Neuronal stem cell (in vitro differentiated cells): ENCODE measurements around the gene AKR1C2.
"Not testable (repeated sequence)": the region's sequence is repeated elsewhere in the genome, so short reads cannot be mapped to it uniquely, and the experiment has no call there.

Source experiments
- DNase-seq: peaks from one replicate; pipeline ENCODE4 v3.0.0-alpha.2; 2013; ENCODE audit warnings: low spot score
- H2AFZ ChIP-seq: one replicate; pipeline ENCODE4 v1.6.1; 2013; ENCODE audit warnings: mild to moderate bottlenecking, low read length, inconsistent platforms
- H2AK5ac ChIP-seq: 2 replicates; pipeline ENCODE4 v1.6.1; 2013; ENCODE audit warnings: low read depth, mild to moderate bottlenecking, inconsistent platforms, low read length, moderate library complexity, mixed read lengths
- H2BK120ac ChIP-seq: 2 replicates; pipeline ENCODE4 v1.6.1; 2013; ENCODE audit warnings: low read depth, mild to moderate bottlenecking, inconsistent platforms, low read length, moderate library complexity, mixed read lengths
- H2BK12ac ChIP-seq: one replicate; pipeline ENCODE4 v1.6.1; 2013; ENCODE audit warnings: low read length, inconsistent platforms
- H2BK15ac ChIP-seq: 2 replicates; pipeline ENCODE4 v1.6.1; 2013; ENCODE audit warnings: mild to moderate bottlenecking, low read length, inconsistent platforms, mixed read lengths
- H2BK5ac ChIP-seq: one replicate; pipeline ENCODE4 v1.6.1; 2013; ENCODE audit warnings: inconsistent platforms, mild to moderate bottlenecking, low read length, moderate library complexity
- H3K14ac ChIP-seq: one replicate; pipeline ENCODE4 v1.6.1; 2013; ENCODE audit warnings: low read length, inconsistent platforms
- H3K18ac ChIP-seq: 2 replicates; pipeline ENCODE4 v1.6.1; 2013; ENCODE audit warnings: low read length, inconsistent platforms
- H3K23ac ChIP-seq: 2 replicates; pipeline ENCODE4 v1.6.1; 2013; ENCODE audit warnings: low read depth, mild to moderate bottlenecking, mixed read lengths, low read length, inconsistent platforms; ENCODE audit not compliant: poor library complexity
- H3K27ac ChIP-seq: replicated peaks from 3 replicates; pipeline ENCODE4 v1.5.1; 2013; ENCODE audit warnings: low read length, inconsistent platforms
- H3K27me3 ChIP-seq, 3 experiments: 2 replicates each; pipeline ENCODE4 v1.6.1; 2013; ENCODE audit warnings: low read length in 3 of 3, mild to moderate bottlenecking in 2 of 3, inconsistent platforms in 1 of 3, low read depth in 1 of 3, mixed read lengths in 1 of 3, moderate library complexity in 1 of 3; ENCODE audit not compliant: control insufficient read depth in 3 of 3, insufficient read depth in 3 of 3
- H3K36me3 ChIP-seq, 2 donors: replicated peaks in 1 of 2; 2 replicates each; pipeline ENCODE4 v1.6.1; 2013; ENCODE audit warnings: low read length in 2 of 2; ENCODE audit not compliant: control insufficient read depth in 2 of 2, insufficient read depth in 2 of 2
- H3K4ac ChIP-seq: 2 replicates; pipeline ENCODE4 v1.6.1; 2013; ENCODE audit warnings: inconsistent platforms, mild to moderate bottlenecking, low read length, moderate library complexity
- H3K4me1 ChIP-seq, 2 donors: 1 replicate in 1 of 2; 2 replicates in 1 of 2; pipeline ENCODE4 v1.6.1; 2013; ENCODE audit warnings: low read length in 2 of 2, low read depth in 1 of 2; ENCODE audit not compliant: control insufficient read depth in 2 of 2, insufficient read depth in 1 of 2
- H3K4me2 ChIP-seq: one replicate; pipeline ENCODE4 v1.6.1; 2013; ENCODE audit warnings: mild to moderate bottlenecking, low read length, inconsistent platforms; ENCODE audit not compliant: insufficient read depth, poor library complexity, severe bottlenecking
- H3K4me3 ChIP-seq, 2 donors: 2 replicates each; pipeline ENCODE4 v1.5.1; 2013; ENCODE audit warnings: low read length in 2 of 2, mild to moderate bottlenecking in 2 of 2, inconsistent platforms in 1 of 2, moderate library complexity in 1 of 2
- H3K79me1 ChIP-seq: one replicate; pipeline ENCODE4 v1.6.1; 2013; ENCODE audit warnings: low read depth, mild to moderate bottlenecking, inconsistent platforms, low read length, moderate library complexity
- H3K9ac ChIP-seq: one replicate; pipeline ENCODE4 v1.6.1; 2013; ENCODE audit warnings: mild to moderate bottlenecking, low read depth, low read length, inconsistent platforms; ENCODE audit not compliant: poor library complexity
- H3K9me3 ChIP-seq, 2 donors: replicated peaks in 1 of 2; 2 replicates each; pipeline versions ENCODE3 to v1.6.1; 2013; ENCODE audit warnings: low read length in 2 of 2, mild to moderate bottlenecking in 2 of 2, inconsistent platforms in 1 of 2, low read depth in 1 of 2, mixed read lengths in 1 of 2, moderate library complexity in 1 of 2; ENCODE audit not compliant: control insufficient read depth in 2 of 2, insufficient read depth in 1 of 2
- H4K8ac ChIP-seq: one replicate; pipeline ENCODE4 v1.6.1; 2013; ENCODE audit warnings: low read depth, mild to moderate bottlenecking, inconsistent platforms, low read length, moderate library complexity
- H4K91ac ChIP-seq: one replicate; pipeline ENCODE4 v1.6.1; 2013; ENCODE audit warnings: low read length, low read depth, mild to moderate bottlenecking, inconsistent platforms; ENCODE audit not compliant: poor library complexity
- WGBS, 2 donors: extraction: QIAGEN DNeasy Blood & Tissue Kit; methylation state at CpG; one replicate each; pipeline ENCODE4 v1.1.7; 2013; ENCODE audit warnings: missing lambda C conversion rate in 2 of 2, mixed read lengths in 1 of 2; ENCODE audit not compliant: insufficient read length in 2 of 2, insufficient replicate concordance in 1 of 2; ENCODE audit errors: extremely low coverage in 2 of 2; 5-methylcytosine and 5-hydroxymethylcytosine counted together

AKR1C2 gene

GRCh38 chr10:4942931-4943330 lies 60.7 kb downstream of the AKR1C2 start:
- not testable (repeated sequence) for H2BK120ac ChIP-seq, H3K9ac ChIP-seq
- no CpG with 5 or more reads among the region's 2 CpGs for WGBS, 2 donors

GRCh38 chr10:4941540-4942330 lies 61.9 kb downstream of the AKR1C2 start:
- Histone ChIP-seq H2BK15ac (no peak overlapping the region), H3K9me3 (no peaks in the 10 kb centered on the region), H2AK5ac (no peak overlapping the region), H2BK120ac (no peak overlapping the region), H2BK12ac (no peak overlapping the region), H3K9ac (no peak overlapping the region), H3K27ac (no peak overlapping the region), H3K18ac (no peak overlapping the region), H2AFZ (no peak overlapping the region), H3K4me1 (no peaks in the 10 kb centered on the region), H3K14ac (no peak overlapping the region), H3K4me2 (no peak overlapping the region), H4K8ac (no peak overlapping the region), H3K23ac (no peak overlapping the region), H4K91ac (no peak overlapping the region), H3K79me1 (no peaks in the 10 kb centered on the region), H2BK5ac (no peak overlapping the region), H3K4ac (no peak overlapping the region), H3K4me3 (no peak overlapping the region), H3K36me3 (no peaks in the 10 kb centered on the region), H3K27me3 (no peaks in the 10 kb centered on the region)
- no peak for DNase-seq
- WGBS, 2 donors, result no CpG with 5 or more reads among the region's 5 CpGs

More at GRCh38 chr10:4942931-4943330, 60.7 kb downstream of the AKR1C2 start:
- H4K91ac ChIP-seq, DNase-seq, H3K27me3 ChIP-seq, H2AK5ac ChIP-seq, H3K4me2 ChIP-seq, H3K18ac ChIP-seq, H2BK5ac ChIP-seq, H3K4me1 ChIP-seq, H3K23ac ChIP-seq, H2BK12ac ChIP-seq, H3K27ac ChIP-seq, H2BK15ac ChIP-seq, H2AFZ ChIP-seq, H3K36me3 ChIP-seq, H4K8ac ChIP-seq, H3K79me1 ChIP-seq, H3K14ac ChIP-seq, H3K9me3 ChIP-seq, H3K4ac ChIP-seq, H3K4me3 ChIP-seq: not testable (repeated sequence)

- H3K27me3 ChIP-seq, H3K4me2 ChIP-seq, H3K4me1 ChIP-seq, H3K9me3 ChIP-seq, H3K23ac ChIP-seq, DNase-seq, H2AFZ ChIP-seq, H3K27ac ChIP-seq, H2BK5ac ChIP-seq, H4K91ac ChIP-seq, H2BK120ac ChIP-seq, H3K18ac ChIP-seq, H3K14ac ChIP-seq, H3K9ac ChIP-seq, H2AK5ac ChIP-seq, H3K79me1 ChIP-seq, H3K36me3 ChIP-seq, H3K4me3 ChIP-seq, H3K4ac ChIP-seq, H4K8ac ChIP-seq, H2BK12ac ChIP-seq, H2BK15ac ChIP-seq: not testable (repeated sequence)
- WGBS, 2 donors, result no CpG with 5 or more reads among the region's 2 CpGs
Observed at GRCh38 chr10:4940909-4941308, 62.7 kb downstream of the AKR1C2 start.

GRCh38 chr10:4940073-4940428 lies 63.6 kb downstream of the AKR1C2 start:
- not testable (repeated sequence) for H4K8ac ChIP-seq, H2BK120ac ChIP-seq, H3K14ac ChIP-seq, H3K4me1 ChIP-seq, H3K4me3 ChIP-seq, H2BK15ac ChIP-seq, H2AK5ac ChIP-seq, H3K9me3 ChIP-seq, H2AFZ ChIP-seq, DNase-seq, H2BK5ac ChIP-seq, H3K23ac ChIP-seq, H3K79me1 ChIP-seq, H2BK12ac ChIP-seq, H3K4me2 ChIP-seq, H3K9ac ChIP-seq, H4K91ac ChIP-seq, H3K36me3 ChIP-seq, H3K4ac ChIP-seq, H3K18ac ChIP-seq, H3K27ac ChIP-seq, H3K27me3 ChIP-seq
- WGBS, 2 donors, result no CpG with 5 or more reads among the region's 6 CpGs
